ENCODE data around the gene TOR4A. TPM values are rescaled to one million over a fixed set of nuclear protein-coding genes. Genes with fewer than 3 reads are reported as not detected.

Gene TOR4A
- total and polyA plus RNA-seq, 2 experiments from 2014 or later: 2.0 to 19.0 TPM

GRCh38 chr9:137262909-137263285, 14.6 kb upstream of the TOR4A start (continued):
- no peak for TF ChIP-seq REST (IDR thresholded peaks at IDR 0.05; ENCODE audit: unreplicated experiment)
- no peak for TF ChIP-seq STAT1 (IDR thresholded peaks at IDR 0.05; ENCODE audit: unreplicated experiment)
- TF ChIP-seq ZNF114 (CRISPR knock-in tag; IDR thresholded peaks at IDR 0.05): no peak
- no peak for TF ChIP-seq CTCF (conservative IDR thresholded peaks at IDR 0.05; ENCODE audit: low read depth in 2 of 2)
- no peak for TF ChIP-seq EZH2phosphoT487 (IDR thresholded peaks at IDR 0.05; ENCODE audit: unreplicated experiment)
- TF ChIP-seq JUNB (IDR thresholded peaks at IDR 0.05; ENCODE audit: unreplicated experiment): no peak

- no peak overlapping the region for H3K4me3 Mint-ChIP-seq
- peaks cover 13% of the 10 kb centered on the region for H3K27me3 Mint-ChIP-seq (ENCODE audit: insufficient read depth, low read depth, poor library complexity)
- DNase-seq (ENCODE audit: low spot score) (no peak), ATAC-seq (no peak)
- peaks cover 32% of the 10 kb centered on the region for H3K36me3 Mint-ChIP-seq (ENCODE audit: low read depth)
- Histone ChIP-seq H3K27ac (ENCODE audit: low read depth) (no peak overlapping the region), H4K20me1 (replicated peaks; ENCODE audit: insufficient read depth) (0 out of 2 replicates have a peak, but pooled peaks cover 4% of the 10 kb centered on the region), H2AFZ (no peak overlapping the region), H3K4me3 (no peak overlapping the region), H3K4me1 (ENCODE audit: insufficient read depth) (no peaks in the 10 kb centered on the region), H3K27me3 (ENCODE audit: insufficient read depth) (no peaks in the 10 kb centered on the region), H3K36me3 (ENCODE audit: insufficient read depth) (peaks cover 13% of the 10 kb centered on the region), H3K4me2 (no peak overlapping the region), H3K9me2 (ENCODE audit: insufficient read depth) (no peaks in the 10 kb centered on the region), H3F3A (replicated peaks; ENCODE audit: low read depth) (0 out of 2 replicates have a peak, but pooled peaks cover 11% of the 10 kb centered on the region), H3K79me2 (replicated peaks; ENCODE audit: insufficient read depth) (no peaks in the 10 kb centered on the region)
- H3K9me3 Mint-ChIP-seq: no peaks in the 10 kb centered on the region; the same call in 2 of the 3 replicates
- TF ChIP-seq ZNF331 (CRISPR knock-in tag; IDR thresholded peaks at IDR 0.05; ENCODE audit: low read depth) (no peak), REST (IDR thresholded peaks at IDR 0.05; ENCODE audit: unreplicated experiment) (no peak), ZNF114 (CRISPR knock-in tag; IDR thresholded peaks at IDR 0.05) (no peak)
- peaks cover 4% of the 10 kb centered on the region; the same call in 2 of the 3 replicates for H3K4me1 Mint-ChIP-seq
- no peak overlapping the region for H3K27ac Mint-ChIP-seq
Observed at GRCh38 chr9:137263506-137263905, 14.0 kb upstream of the TOR4A start.

Measured in GM23338 (cell line).